Hepatocyte (in vitro differentiated cells): Measurements from ENCODE around the gene WFDC1. TPM values are rescaled to one million over a fixed set of nuclear protein-coding genes. Genes with fewer than 3 reads are reported as not detected.

Experiments used
- DNase-seq: peaks from one replicate; pipeline ENCODE4 v3.0.0-alpha.2; 2016; ENCODE audit warnings: low spot score
- H2AFZ ChIP-seq: fragments of 200-600 bp; sonication (generic); 2 replicates; pipeline ENCODE4 v1.6.0; 2016; ENCODE audit warnings: antibody characterized with exemption, mild to moderate bottlenecking
- H3K27ac ChIP-seq: fragments of 200-600 bp; sonication (generic); 2 replicates; pipeline ENCODE4 v1.5.1; 2016; ENCODE audit warnings: mild to moderate bottlenecking
- H3K27me3 ChIP-seq: fragments of 200-600 bp; sonication (generic); 2 replicates; pipeline ENCODE4 v1.6.1; 2016
- H3K36me3 ChIP-seq: fragments of 200-600 bp; sonication (generic); replicated peaks from 2 replicates; pipeline ENCODE4 v1.5.1; 2016; ENCODE audit warnings: low read depth; ENCODE audit not compliant: insufficient read depth
- H3K4me1 ChIP-seq: fragments of 200-600 bp; sonication (generic); 2 replicates; pipeline ENCODE4 v1.5.1; 2016; ENCODE audit warnings: mild to moderate bottlenecking, moderate library complexity; ENCODE audit not compliant: insufficient read depth
- H3K4me2 ChIP-seq: fragments of 200-600 bp; sonication (generic); 2 replicates; pipeline ENCODE4 v1.6.0; 2016
- H3K4me3 ChIP-seq: fragments of 200-600 bp; sonication (generic); 2 replicates; pipeline ENCODE4 v1.5.1; 2016; ENCODE audit warnings: mild to moderate bottlenecking
- H3K79me2 ChIP-seq: fragments of 200-600 bp; sonication (generic); 2 replicates; pipeline ENCODE4 v1.6.0; 2017; ENCODE audit warnings: mild to moderate bottlenecking
- H3K9me2 ChIP-seq: fragments of 200-600 bp; sonication (generic); replicated peaks from 2 replicates; pipeline ENCODE4 v1.6.0; 2017; ENCODE audit warnings: mild to moderate bottlenecking; ENCODE audit not compliant: insufficient read depth
- H3K9me3 ChIP-seq: fragments of 200-600 bp; sonication (generic); 2 replicates; pipeline ENCODE4 v1.5.1; 2016; ENCODE audit warnings: low read depth, mild to moderate bottlenecking
- H4K20me1 ChIP-seq: fragments of 200-600 bp; sonication (generic); 2 replicates; pipeline ENCODE4 v1.6.0; 2016; ENCODE audit warnings: mild to moderate bottlenecking; ENCODE audit not compliant: insufficient read depth, poor library complexity, severe bottlenecking
- CTCF ChIP-seq: fragments of 200-600 bp; sonication (generic); IDR thresholded peaks from 2 replicates; pipeline ENCODE4 v1.5.1; 2016; ENCODE audit warnings: antibody characterized with exemption, mild to moderate bottlenecking; ENCODE audit not compliant: poor library complexity
- EZH2 ChIP-seq: fragments of 200-600 bp; sonication (generic); IDR thresholded peaks from 2 replicates; pipeline ENCODE4 v1.6.1; 2016; ENCODE audit warnings: antibody characterized with exemption, mild to moderate bottlenecking, borderline replicate concordance
- EZH2phosphoT487 ChIP-seq: fragments of 200-600 bp; sonication (generic); IDR thresholded peaks from one replicate; pipeline ENCODE4 v1.6.1; 2018; ENCODE audit warnings: antibody characterized with exemption, mild to moderate bottlenecking, low read depth, moderate library complexity; ENCODE audit not compliant: unreplicated experiment, severe bottlenecking
- WGBS: methylation state at CpG from one replicate; pipeline ENCODE4 v1.1.6; 2016; ENCODE audit warnings: low lambda C conversion rate; ENCODE audit errors: missing lambda C conversion rate; 5-methylcytosine and 5-hydroxymethylcytosine counted together
- polyA plus RNA-seq: library from polyadenylated mRNA; unstranded; fragments of >200 nt; fragmentation: Nextera tagmentation; extraction: Ambion mirVana; gene quantifications from 2 replicates; pipeline ENCODE4 v1.2.1, GENCODE V29; 2016
- total RNA-seq: library from RNA; depleted of rRNA; stranded (reverse); fragments of >200 nt; gene quantifications from 2 replicates; pipeline ENCODE4 v1.2.3, GENCODE V29; 2014

WFDC1 gene
- total and polyA plus RNA-seq, 2 experiments from 2014 or later = 12.9 to 16.9 TPM

GRCh38 chr16:84302111-84302954, 7.7 kb downstream of the WFDC1 start:
- TF ChIP-seq EZH2phosphoT487 (no peak), CTCF (no peak), EZH2 (no peak)
- no peak overlapping the region for H3K4me3 ChIP-seq
- H2AFZ ChIP-seq = no peak overlapping the region
- no peak for DNase-seq
- H3K79me2 ChIP-seq = no peaks in the 10 kb centered on the region
- peak overlapping the region; percentile 91 for H3K27ac ChIP-seq
- H4K20me1 ChIP-seq = no peaks in the 10 kb centered on the region
- H3K9me2 ChIP-seq = no peaks in the 10 kb centered on the region
- H3K36me3 ChIP-seq = no peaks in the 10 kb centered on the region
- peaks cover 3% of the 10 kb centered on the region for H3K27me3 ChIP-seq
- H3K4me2 ChIP-seq = no peak overlapping the region
- WGBS = 78% methylated on average over 28 of the region's 28 CpGs
- peaks cover 17% of the 10 kb centered on the region for H3K4me1 ChIP-seq
- no peaks in the 10 kb centered on the region for H3K9me3 ChIP-seq

GRCh38 chr16:84303023-84303422, 8.3 kb downstream of the WFDC1 start:
- DNase-seq = peak; percentile 40
- peaks cover 3% of the 10 kb centered on the region for H3K27me3 ChIP-seq
- no peak overlapping the region for H3K4me3 ChIP-seq
- H2AFZ ChIP-seq = no peak overlapping the region
- no peaks in the 10 kb centered on the region for H3K36me3 ChIP-seq
- no peaks in the 10 kb centered on the region for H3K9me3 ChIP-seq
- H3K27ac ChIP-seq = peak overlapping the region; percentile 91
- no peak overlapping the region for H3K4me2 ChIP-seq
- H3K4me1 ChIP-seq = peaks cover 17% of the 10 kb centered on the region
- WGBS = 52% methylated on average over 8 of the region's 8 CpGs
- no peaks in the 10 kb centered on the region for H3K9me2 ChIP-seq
- no peaks in the 10 kb centered on the region for H4K20me1 ChIP-seq
- H3K79me2 ChIP-seq = no peaks in the 10 kb centered on the region
- TF ChIP-seq EZH2phosphoT487 (no peak), EZH2 (no peak), CTCF (no peak)

- Histone ChIP-seq H3K36me3 (no peaks in the 10 kb centered on the region), H3K9me3 (no peaks in the 10 kb centered on the region), H4K20me1 (no peaks in the 10 kb centered on the region), H3K4me1 (peaks cover 14% of the 10 kb centered on the region), H3K4me2 (no peak overlapping the region), H3K79me2 (no peaks in the 10 kb centered on the region), H3K4me3 (no peak overlapping the region), H3K27ac (peak overlapping the region; percentile 91), H2AFZ (no peak overlapping the region), H3K9me2 (no peaks in the 10 kb centered on the region), H3K27me3 (peaks cover 3% of the 10 kb centered on the region)
- no peak for DNase-seq
- 54% methylated on average over 7 of the region's 7 CpGs for WGBS
- TF ChIP-seq CTCF (no peak), EZH2phosphoT487 (no peak), EZH2 (no peak)
These were observed 8.8 kb downstream of the WFDC1 start for GRCh38 chr16:84303516-84303915.
